ELR (cell line): ENCODE measurements around the gene HMGCS1.
"Not testable (repeated sequence)": the region's sequence is repeated elsewhere in the genome, so short reads cannot be mapped to it uniquely, and the experiment has no call there.

Experiments used
- DNase-seq: peaks from one replicate; pipeline ENCODE4 v3.0.0-alpha.2; 2015; ENCODE audit warnings: low read depth

Gene HMGCS1

DNA sequence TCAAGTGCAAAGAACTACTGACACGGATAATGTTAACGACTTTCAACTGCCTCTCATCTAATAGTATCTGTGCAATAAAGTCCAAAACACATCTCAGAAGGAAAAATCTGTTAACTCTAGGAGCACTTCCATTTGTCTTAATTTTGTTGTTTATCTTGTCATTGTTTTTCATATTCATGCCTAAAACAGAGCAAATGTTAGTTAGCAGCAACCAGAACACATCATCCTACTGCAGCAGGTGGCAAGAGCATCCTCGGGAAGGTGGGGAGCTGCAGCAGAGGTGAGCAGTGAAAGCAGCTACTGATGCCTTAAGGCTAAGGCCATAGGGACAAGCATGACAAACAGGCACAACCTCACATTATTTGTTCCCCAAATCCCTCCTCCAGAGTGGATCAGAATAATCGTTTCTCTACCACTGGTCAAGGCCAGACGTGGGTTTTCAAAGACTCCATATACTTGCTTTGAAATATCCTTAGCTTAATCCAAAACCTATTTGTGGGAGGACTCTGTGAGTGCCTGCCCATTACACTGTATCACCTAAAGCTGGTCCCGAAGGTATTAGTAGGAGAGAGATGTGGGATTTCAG is 1.0 kb downstream of the HMGCS1 start:
- DNase-seq: no peak

DNA sequence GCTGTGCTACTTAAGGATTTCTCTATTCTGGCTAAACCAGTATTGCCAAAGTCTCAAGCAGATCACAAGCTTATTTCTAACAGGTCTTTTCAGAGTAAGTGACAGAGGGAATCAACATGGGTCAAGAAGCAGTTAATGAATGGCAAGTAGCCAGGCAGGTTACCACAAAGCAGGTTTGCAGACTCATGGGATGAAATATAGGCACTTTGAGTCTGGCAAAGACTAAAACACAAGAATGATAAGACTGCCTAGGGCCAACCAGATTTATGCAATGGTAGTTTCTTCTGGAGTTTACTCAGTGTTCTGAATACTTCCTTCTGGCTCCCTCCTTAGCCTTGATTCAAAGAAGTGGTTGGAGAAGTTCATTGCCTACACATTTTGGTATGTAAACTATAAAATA is 3.6 kb downstream of the HMGCS1 start:
- no peak for DNase-seq

DNA sequence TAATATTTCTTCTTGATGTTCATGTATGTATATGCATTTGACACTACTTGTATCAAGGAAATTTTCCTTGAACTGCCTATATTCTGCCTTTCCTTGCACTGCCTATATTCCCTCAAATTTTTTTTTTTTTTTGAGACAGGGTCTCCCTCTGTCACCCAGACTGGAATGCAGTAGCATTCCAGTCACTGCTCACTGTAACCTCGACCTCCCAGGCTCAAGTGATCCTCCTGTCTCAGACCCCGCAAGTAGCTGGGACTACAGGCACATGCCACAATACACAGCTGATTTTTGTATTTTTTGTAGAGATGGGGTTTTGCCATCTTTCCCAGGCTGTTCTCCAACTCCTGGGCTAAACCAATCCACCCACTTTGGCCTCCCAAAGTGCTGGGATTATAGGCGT is 4.1 kb downstream of the HMGCS1 start:
- no peak for DNase-seq

DNA sequence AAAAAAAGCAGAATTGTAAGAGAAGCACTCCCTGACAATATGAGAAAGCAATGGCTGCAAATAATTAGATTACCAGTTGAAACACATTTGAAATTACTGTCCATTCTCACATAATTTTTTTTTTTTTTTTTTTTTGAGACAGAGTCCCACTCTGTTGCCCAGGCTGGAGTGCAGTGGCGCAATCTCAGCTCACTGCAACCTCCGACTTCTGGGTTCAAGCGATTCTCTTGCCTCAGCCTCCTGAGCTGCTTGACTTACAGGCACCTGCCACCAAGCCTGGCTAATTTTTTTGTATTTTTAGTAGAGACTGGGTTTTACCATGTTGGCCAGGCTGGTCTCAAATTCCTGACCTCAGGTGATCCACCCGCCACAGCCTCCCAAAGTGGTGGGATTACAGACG is 6.3 kb downstream of the HMGCS1 start:
- DNase-seq: not testable (repeated sequence)

DNA sequence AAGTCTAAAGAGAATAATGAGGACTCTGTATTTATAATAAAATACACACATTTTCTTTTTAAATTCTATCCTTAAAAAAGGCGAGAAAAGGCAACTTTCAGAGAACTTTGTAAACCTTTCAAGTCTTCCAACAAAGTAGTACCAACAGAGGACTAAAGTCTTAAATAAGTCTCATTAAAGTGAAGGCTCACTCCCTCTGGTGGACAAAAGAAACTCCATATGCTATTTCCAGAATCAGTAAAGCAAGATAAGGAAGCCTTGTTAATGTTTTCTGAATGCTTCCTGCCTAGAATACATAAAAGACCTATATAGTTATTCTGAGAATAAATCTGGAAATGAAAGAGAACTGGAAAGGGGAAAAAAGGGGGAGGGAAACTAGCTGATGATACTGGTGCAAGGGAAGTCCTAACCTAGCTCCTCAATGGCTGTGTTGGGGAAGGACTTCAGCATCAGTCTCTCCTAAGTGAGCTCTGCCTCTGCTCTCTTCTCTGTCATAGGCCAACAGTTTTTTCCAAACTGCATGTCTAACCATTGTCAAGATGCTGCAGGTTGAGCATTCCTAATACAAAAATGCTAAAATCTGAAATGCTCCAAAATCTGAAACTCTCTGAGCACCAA is 7.2 kb downstream of the HMGCS1 start:
- DNase-seq: peak; percentile 78

DNA sequence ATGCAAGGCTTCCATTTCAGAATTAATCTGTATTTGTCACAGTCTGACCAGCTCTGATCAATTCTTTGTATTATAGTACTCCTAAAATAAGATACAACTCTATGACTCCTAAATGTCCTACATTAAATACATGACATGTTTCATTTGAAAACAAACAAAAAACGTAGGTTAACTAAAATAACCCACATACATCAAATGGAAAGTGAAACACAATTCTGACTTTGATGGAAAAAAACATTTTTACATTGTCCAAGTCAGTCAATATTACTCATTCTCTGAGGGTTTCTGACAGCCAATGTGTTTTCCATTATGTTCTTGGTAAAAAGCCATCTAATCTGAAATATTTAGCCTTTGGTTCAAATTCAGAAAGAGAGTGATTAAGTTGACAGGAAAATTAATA is 8.7 kb downstream of the HMGCS1 start:
- no peak for DNase-seq

DNA sequence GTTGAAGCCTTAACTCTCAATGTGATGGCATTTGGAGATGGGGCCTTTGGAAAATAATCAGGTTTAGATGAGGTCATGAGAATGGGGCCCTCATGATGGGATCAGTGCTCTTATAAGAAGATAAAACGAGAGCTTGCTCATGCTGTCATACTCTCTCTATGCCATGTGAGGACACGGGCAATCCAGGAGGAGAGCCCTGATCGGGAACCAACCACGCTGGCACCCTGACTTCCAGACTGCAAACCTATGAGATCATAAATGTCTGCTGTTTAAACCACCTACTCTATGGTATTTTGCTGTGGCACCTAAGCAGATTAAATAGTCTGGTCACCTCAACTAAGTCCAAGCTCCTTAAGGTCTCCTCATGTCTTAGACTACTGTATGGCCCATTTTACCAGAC is 10.0 kb downstream of the HMGCS1 start:
- no peak for DNase-seq

DNA sequence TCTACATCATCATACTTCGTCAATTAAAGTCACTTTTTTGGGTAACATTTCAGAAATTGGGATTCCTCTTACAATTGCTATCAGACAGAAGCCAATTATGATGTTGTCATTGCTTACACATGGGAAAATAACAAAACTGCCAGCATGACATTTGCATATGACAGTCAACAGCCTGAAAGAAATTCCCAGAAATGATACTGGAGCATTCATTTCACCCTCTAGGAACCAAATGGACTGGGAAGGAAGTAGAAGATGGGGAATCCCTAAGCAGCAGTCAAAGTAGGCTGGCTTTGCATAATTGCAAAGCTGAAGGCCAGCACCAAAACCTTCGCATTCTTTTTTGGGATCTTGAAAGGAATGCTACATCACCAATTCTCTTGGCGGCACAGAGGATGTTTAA is 10.7 kb downstream of the HMGCS1 start:
- no peak for DNase-seq

DNA sequence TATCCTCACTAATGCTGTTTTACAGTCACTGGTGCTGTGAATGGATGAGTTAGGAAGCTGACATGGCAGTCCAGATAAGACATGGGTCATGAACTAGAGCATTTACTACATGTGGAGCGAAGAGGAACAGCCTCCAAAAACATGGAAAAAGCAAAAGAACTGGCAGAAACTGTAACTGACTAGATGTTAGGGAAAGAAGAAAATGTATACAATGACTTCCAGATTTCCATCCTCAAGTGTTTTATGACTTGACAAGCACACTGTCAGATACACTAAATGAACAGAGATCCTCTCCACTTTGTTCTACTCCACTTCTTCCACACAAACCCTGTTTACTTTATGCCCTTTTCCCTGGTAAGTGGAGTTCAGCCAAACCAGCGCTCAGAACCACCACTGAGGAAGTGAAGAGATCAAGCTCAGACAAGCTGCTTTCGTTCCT is 11.5 kb downstream of the HMGCS1 start:
- DNase-seq: no peak

DNA sequence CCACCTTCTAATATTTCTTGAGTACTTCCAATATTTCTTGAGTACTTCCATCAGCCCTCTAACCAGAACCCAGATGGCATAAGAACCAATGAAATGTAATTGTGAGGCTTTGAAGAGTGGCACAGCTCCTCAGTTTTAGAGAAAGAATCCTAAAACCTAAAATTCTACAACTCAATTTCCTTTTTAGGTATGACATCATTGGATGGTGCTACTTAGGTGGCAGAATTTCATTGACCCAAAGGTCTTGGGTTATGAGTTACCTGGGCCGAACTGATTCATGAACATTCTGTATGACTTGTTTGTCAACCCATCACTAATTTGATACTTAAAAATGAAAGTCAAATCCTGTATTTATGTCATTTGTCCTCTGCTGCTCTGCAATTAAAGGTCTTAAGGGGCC is 13.1 kb downstream of the HMGCS1 start:
- no peak for DNase-seq

DNA sequence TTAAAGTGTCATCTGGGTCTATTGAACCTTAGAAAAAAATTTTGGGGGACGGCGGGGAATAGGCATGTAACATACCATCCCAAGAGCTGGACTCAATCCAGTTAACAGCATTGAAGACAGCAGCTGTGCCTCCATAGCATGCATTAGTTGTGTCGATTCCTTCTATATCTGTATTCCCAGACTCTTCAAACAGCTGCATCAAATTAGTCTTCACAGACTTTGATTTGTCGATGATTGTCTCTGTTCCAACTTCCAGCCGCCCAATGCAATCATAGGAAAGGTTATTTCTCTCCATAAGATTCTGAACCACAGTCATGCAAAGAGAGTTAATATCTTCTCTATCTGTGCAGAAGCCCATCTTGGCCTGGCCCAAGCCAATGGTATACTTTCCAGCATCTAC is 14.8 kb downstream of the HMGCS1 start:
- DNase-seq: no peak

DNA sequence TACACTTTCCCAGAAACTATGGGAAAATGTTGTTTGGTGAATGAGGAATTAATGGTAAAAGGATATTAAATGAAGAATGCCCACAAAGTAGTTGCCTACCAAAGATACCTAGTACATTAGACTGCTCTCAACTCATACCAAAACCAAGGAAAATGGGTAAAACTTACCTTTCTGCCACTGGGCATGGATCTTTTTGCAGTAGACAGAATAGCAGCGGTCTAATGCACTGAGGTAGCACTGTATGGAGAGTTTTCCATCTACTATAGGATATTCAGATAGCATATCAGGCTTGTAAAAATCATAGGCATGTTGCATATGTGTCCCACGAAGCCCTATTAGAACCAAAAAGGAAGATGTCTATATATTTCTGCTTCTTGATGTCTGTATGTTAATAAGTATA is 16.4 kb downstream of the HMGCS1 start:
- DNase-seq: no peak

DNA sequence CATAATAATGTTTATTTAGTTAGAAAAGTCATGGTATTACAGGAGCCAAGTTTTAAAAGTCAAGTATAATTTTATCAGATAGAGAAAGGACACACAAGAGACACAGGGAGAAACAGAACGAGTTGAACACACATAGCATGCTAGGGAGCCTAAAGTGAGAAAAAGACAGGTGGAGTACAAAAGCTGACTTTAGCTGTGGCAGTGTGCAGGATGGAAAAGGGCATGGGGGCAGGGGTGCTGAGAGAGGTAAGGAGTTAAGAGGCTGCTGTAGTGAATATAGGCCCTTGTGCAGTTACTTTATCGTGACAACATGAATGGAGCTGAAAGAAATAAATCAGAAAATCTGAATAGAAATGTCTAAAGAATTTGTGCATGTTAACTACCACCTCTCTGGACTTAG is 18.0 kb downstream of the HMGCS1 start:
- DNase-seq: no peak

DNA sequence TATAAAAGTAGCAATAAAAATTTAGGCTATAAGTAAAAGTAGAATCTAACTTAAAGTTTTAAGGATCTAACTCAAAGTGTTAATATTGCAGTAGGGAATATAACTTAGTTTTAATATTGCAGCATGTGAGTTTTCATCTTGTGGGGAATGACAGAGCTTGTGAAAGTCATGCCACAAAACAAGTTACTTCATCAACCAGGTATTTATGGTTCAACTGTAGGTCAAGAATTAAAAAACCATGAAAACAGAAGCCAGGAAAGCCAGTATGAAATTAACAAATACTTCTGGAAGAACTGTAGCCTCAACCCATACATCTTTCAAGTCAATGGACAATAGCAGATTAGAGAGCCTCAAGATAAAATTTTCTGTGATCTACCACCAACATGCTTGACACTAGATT is 19.0 kb downstream of the HMGCS1 start:
- peak; percentile 68 for DNase-seq

DNA sequence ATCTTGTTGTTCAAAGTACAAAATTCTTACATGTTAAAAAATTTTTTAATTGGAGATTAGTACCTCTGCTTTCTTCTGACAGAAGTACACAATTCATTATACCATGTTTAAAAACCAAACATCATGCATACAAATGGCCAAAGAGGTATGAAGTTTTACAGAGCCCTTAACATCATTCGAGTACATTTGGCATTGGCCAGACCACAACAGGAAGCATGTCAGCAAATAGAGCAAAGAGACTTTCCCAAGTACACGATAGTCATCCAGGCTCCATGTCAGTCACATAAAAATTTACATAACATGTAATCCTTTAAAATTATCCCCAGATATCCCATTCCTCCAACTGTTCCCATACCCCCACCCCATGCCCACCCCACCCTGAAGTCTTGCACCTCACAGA is 22.5 kb downstream of the HMGCS1 start:
- DNase-seq: no peak

DNA sequence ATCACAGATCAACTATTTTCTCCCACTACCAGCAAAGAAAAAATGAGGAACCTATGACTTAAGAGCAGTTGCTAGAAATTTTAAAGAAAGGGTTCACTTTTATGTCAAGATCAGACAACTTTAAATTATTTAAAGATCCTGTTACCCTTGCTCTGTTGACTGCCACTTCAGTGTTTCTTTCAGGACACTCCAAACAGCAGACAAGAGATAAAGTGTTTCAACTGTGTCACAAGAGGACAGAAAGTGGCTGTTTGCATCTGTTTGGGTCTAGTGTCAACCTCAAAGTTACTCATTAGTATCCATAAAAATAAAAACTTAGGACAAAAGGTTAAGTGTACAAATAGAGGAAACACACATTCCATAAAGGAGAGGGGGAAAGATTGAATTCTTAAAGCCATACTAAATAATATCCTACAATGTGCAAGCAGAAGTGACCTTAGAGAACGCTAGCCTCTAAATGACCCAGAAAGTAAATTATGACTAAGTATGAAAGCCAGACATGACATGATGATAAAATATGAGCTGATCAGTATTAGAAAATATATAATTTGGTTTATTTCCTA is 24.9 kb downstream of the HMGCS1 start:
- DNase-seq: no peak

DNA sequence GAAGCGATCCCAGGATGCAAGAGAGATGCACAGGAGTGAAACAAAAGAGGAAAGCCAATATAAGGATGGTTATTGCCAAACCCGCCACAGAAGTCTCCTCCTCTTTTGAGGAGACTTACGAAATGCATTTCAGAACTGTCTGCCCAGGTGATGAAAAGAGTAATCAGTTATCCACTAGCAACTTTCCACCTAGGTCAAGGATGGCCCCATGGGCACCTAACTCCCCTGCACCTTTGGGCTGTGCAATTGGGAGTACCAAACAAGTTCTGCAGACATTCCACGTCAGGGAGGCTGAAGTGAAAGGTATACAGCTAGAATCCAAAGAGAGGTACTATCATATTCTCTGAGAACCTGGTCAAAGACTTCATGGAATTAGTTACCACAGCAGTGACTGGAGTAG is 25.7 kb downstream of the HMGCS1 start:
- no peak for DNase-seq

DNA sequence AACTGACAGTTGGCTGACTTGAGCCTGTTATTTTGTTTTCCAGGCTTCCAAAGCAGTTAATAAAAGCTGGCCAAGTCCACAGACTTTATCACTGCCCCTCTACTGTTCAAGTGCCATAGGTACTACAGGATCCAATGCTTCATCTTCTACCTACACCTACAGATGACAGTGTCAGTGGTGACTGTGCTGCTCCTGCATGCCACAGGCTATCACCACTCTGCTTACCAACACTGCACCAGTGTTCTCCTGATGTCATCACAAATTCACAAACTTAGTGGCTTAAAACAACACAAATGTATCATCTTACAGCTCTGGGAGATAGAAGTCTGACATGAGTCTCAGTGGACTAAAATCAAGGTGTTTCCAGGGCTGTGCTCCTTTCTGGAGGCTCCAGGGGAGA is 26.6 kb downstream of the HMGCS1 start:
- DNase-seq: no peak

DNA sequence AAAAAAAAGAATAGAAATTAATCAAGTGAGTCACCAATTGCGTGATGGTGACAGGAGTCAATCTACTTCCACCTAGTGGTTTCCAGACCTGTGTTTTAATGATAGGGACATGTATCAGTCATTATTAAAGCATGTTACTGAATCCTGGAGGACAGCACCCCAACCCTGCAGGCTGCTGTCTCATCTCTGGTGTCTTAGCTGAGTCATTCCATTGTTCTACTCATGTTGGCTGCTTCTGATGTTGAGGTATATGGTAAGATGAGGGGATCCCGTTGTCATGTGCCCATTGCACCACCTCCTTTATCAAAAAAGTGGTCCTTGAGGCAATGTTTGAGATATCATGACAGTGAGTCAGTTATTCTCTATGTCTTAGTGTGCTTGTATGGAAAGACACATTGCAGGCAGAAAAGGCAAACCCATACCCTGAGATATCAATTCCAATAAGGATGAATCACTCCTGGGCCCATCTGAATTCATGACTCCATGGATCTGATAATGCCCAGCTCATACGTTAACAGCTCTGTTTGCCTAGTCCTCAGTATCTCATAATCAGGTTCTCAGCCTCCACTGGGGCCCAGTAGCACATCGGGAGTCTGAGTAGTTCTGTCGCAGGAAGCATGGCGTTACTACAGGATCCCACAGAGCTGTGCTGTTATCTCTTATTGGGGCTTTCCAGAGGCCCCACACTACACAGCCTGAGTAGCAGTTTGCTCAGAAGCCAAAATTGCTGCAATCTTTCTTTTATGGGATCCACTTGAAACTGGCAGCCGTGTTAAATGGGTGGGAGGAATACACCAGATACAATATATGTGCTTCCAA is 31.2 kb downstream of the HMGCS1 start:
- DNase-seq: peak; percentile 78

DNA sequence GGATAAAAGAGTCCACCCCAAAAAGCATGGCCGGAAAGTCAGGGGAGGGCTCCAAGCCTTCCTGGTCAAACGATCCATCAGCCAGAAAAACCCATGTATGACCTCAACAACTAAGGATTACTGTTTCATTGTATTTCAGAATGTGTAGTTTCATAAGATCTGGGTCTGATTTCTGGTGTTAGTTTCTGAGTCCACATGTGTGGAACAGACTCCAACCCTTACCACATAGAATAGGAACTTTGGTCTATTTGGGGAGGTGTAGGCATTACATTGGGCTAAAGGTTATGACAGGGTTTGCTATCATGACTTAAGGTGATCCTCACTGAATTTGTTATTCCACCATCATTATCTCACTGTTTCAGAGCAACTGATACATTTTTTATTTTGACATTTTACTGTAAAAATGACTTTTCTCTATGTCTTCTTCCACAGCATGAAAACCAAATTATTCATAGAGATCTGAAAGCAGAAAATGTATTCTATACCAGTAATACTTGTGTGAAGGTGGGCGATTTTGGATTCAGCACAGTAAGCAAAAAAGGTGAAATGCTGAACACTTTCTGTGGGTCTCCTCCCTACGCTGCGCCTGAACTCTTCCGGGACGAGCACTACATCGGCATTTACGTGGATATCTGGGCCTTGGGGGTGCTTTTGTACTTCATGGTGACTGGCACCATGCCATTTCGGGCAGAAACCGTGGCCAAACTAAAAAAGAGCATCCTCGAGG is 33.5 kb downstream of the HMGCS1 start:
- DNase-seq: no peak

DNA sequence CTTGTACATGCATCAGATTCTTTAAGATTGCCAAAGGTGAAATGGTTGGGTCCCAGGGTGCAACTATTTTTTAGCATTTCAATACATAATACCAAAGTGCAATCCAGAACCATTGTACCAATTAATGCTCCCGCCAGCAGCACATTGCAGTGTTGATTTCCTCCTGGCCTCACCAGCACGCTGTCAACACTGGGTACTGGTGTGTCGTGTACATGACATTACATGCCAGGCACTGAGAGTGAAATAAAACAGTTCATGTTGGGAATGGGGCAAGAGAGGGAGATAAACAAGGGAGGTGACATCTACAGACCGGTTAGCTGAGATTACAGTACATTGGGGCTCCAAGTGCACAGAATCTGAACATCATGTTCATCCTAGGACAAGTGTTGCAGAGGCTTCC is 37.8 kb downstream of the HMGCS1 start:
- DNase-seq: no peak

DNA sequence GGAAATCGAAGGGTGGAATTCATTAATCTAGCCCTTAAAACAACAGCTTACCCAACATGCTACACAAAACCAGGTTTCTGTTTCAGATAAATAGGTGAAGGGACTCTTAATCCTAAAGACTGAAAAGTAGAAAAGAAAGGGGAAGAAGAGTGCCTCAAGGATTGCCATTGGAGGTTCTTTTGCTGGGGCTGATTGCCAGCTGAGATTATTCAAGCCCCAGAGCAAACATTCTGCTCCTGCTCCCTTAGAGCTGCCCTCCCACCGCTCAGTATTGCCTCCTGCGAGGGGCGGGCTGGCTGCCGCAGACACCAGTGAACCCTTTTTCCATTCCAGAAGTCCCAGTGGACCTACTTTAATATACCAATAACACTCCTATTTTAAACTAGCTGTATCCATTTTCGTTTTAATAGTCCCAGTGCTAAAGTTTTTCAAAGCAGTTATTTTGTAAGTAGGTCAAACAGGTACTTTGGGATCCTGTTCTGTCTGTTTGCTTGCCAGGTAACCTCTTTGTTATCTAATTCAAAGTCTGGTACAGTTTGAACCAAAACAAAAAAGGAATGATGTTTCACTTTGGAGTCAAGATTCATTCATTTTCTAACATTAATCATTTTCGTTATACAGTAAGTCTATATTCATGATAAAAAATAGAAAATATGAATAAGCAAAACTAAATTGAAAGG is 38.6 kb downstream of the HMGCS1 start:
- DNase-seq: no peak
